Stimulated activated CD8-positive, alpha-beta memory T cell treated with anti-CD3 and anti-CD28 coated beads, Interleukin-15, amount 100 ng/mL, for 24 hours (primary cell): ENCODE measurements around the gene PTPRO.

ENCODE experiments used
- DNase-seq: peaks from one replicate; pipeline ENCODE4 v3.0.0-alpha.2; 2020; ENCODE audit warnings: low read depth

The PTPRO gene

DNA sequence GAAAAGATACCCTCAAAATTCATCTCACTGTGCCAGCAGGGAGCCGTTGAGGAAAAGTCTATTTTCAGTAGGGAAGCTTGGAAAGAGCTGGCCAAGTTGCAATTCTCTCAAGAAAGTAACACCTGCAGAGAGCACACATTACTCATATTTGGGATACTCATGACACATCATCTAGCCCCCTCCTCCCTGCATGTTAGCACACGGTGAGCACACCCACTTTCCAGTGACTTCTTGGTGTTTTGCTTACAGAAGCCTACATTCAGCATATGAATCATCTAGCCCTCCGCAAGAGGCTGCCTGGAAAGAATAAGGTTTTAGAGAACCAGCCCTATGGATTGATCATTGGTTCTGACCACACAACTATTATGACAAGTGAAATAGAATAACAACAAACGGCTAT is 124.5 kb downstream of the PTPRO start:
- DNase-seq: no peak

DNA sequence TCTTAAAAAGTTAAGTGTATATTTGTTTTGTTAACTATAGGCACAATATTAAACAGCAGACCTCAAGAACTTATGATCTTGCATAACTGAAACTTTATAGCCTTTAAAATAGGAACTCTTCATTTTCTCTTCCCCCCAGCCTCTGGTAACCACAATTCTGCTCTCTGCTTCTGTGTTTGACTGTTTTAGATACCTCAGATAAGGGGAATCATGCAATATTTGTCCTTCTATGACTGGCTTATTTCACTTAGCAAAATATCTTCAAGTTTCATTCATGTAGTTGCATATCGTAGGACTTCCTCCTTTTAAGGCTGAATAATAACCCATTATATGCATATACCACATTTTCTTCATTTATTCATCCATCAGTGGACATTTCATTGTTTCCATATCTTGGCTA is 131.3 kb downstream of the PTPRO start:
- DNase-seq: no peak

DNA sequence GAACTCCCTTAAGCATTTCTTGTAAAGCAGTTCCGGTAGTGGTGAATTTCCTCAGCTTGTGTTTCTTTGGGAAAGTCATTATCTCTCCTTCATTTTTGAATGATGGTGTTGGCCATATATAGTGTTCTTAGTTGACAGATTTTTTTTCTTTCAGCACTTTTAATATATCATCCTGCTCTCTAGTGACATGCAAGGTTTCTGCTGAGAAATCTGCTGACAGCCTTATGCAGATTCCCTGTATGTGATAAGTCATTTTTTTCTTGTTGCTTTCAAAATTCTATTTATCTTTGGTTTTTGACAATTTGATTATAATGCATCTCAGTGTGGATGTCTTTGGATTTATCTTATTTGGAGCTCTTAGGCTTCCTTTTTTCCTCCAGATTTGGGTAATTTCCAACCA is 135.7 kb downstream of the PTPRO start:
- DNase-seq: no peak

DNA sequence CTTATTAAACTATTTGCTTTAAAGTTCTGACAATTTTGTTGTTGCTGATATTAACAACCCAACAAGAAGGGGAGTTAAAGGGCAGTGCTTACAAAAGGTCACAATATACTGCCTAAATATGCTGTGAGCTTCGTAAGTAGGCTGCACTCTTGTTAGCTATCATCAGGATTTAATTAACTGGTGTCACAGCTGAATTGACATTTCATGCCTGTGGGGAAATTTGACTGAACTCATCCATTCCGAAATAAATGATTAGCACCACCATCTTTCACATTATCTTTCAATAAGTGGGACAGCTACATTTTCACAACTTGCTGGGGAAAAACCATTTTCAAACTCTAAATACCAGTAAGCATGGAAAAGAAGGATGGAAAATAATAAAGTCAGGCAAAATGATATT is 146.6 kb downstream of the PTPRO start:
- no peak for DNase-seq

DNA sequence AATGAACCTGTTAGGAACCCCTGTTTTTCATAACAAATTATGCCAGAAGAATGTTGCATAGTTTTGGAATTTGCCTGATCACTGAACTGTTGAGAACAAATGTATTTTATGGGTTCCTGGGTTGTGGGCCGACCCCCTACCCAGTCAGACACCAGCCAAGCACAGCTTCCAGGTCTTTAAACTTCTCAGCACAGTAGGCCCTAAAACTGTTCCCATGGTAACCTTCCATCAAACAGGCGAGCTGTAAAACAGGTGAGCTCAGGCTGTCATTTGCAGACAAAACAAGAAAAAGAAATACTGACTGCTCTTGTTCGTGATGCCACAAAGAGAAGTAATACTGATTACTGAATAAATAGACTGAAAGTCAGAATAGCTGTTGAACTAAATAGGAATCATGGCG is 147.0 kb downstream of the PTPRO start:
- DNase-seq: no peak

DNA sequence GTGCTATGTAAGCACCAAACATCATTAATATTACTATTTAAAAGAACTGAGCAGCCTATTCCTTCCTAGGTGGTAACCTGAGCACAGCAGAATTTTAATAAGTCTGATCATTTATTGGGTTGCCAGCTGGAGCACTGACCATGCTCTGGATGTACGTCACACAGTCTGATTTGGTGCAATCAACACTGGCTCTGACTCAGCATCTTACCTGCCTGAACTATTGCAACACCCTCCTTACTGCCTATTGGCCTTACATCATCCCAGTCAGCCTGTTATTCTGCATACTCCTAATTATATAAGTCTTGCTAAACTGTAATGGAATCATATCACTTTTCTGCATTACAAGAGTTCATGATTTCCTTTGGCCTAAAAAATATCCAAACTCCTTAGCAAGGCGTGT is 149.7 kb downstream of the PTPRO start:
- no peak for DNase-seq

DNA sequence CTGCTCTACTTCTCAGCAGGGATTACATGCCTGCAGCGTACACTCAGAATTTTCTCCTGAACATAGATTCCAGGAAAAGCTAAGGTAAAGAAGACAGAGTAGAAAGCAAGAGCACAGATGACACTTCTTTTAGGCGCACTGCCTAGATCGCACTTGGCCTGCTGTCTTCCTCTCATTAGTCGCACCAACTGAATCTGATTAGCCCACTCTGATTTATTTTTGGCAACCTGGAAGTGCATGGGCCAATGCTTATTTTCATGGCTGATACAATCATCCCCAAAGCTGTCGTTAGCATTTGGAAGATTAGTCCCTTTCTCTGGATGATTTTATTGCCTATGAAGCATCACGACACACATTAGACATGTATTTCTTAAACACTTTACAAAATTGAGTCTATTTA is 152.5 kb downstream of the PTPRO start:
- no peak for DNase-seq

DNA sequence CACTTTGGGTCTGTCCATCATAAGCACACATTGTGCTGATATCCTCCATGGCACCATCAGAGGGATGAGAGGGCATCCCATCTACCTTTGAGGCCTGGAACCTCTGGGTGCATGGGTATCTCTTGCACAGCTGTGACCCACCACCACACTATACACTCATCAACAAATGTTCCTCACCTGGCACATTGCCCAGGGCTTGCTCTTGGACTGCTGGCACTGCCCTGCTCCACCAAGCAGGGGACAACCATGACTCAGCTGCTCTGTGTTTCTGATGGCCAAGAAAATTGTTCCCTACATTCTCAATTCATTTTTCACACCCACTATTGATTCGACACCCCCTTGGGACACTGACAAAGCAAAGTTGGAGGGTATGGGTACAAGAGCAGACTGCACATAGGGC is 155.5 kb downstream of the PTPRO start:
- no peak for DNase-seq

DNA sequence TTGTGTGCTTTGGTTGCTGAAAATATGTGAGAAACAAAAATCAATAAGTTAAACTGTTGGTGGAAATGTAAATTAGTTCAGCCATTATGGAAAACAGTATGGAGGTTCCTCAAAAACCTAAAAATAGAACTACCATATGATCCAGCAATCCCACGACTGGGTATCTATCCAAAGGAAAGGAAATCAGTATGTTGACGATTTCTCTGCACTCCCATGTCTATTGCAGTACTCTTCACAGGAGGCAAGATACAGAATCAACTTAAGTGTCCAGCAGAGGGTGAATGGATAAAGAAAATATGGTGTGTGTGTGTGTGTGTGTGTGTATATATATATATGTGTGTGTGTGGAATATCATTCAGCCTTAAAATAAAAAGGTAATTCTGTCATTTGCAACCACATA is 159.5 kb downstream of the PTPRO start:
- no peak for DNase-seq

DNA sequence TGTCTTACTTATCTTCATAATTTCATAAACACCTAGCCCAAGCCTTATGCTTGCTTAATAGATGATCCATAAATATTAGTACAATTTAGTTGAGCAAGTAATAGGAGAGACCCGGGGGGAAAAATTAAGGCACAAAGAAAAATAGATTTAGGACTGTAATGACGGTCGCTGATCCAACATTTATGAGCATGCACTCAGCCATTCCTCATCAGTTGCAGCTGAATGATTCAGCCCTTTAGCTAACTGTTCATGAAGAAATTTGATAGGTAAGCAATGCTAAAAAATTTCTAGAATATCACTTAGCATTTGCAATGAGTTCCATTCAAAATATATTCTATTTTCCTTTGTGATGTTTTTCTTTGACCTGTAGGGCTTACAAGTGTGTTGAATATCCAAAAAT is 163.2 kb downstream of the PTPRO start:
- DNase-seq: no peak

DNA sequence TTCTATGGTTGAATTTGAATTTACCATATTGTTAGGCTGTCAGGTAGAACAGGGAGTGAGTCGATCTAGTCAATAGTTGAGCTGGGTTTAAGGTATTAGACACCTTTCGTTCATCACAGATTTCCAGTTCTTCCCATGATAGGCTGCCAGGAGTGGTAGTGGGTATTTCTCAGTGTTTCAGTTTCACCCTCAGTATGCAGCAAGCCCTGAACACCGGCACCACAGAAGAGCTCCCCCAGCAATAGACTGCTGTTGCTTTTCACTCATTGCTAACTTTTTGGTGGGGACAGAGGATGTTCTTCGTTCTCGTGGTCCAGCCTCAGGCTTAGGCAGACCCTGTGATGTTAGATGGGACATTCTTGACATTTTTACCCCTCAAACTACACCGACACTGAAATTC is 164.6 kb downstream of the PTPRO start:
- no peak for DNase-seq

DNA sequence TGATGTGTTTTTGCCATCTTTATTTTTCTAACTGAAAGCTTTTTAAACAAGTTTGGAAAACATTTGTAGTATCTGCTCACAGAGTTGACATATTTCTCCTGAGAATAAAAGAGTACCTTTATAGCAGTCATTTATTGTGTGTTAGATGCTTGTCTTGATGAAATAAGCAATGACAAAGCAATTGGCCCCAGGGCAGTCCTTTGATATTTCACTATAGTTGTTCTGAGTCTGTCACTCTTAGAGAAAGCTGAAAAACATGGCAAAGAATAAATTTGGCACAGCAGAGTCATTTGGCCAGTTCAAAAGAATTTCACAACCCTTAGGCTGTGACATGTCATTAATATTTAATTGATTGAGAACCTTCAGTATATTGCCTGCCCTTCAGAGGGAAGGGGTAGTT is 166.2 kb downstream of the PTPRO start:
- DNase-seq: no peak

DNA sequence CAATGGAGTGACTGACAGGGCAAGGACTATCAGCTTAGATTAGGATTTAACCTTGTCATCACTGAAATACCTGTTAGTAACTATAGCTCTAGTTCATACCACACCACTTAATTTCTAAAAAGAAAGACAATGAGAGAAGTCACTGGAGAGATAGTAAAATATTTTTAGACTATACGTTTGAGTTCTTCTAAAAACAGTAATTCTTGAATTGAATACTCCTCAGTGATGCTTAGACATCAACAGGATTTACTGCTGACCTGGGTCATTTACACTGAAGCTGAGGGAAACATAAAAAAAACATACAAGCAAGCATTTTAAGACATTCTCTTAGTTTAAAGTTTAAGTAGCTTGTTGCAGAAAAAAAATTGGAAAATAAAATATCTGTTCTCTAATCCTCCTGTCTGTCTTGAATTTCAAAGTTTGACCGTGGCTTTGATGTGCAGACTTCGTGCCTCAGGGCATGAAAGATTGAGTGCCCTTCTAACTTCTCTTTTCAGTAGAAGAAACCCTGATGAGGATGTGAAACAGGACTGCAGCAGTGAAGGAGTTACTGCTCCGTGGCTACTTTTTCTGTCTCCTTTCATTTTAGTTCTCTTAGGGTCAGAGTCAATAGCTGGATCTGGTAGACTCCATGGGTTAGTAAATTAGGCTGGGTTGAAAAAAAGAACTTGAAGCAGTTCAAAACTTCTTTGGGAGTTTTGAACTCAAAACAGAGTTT is 172.2 kb downstream of the PTPRO start:
- no peak for DNase-seq

DNA sequence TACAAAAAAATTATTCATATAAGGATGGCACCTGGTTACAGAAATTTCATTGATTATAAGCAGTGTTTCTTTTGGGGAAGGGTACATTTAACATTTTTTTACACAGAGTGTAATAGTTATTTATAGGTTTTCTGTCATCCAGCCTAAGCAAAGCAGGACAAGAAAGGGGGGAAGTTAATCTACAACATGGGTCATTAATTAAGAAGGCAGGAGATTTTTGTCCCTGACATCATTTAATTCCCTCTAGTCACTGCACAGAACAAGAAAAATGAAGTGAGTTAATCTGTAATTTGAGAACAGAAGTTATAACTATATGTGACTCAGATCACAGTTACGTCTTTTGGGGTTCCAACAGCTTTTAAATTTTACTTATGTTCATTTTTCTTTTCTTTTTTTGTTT is 173.4 kb downstream of the PTPRO start:
- no peak for DNase-seq

DNA sequence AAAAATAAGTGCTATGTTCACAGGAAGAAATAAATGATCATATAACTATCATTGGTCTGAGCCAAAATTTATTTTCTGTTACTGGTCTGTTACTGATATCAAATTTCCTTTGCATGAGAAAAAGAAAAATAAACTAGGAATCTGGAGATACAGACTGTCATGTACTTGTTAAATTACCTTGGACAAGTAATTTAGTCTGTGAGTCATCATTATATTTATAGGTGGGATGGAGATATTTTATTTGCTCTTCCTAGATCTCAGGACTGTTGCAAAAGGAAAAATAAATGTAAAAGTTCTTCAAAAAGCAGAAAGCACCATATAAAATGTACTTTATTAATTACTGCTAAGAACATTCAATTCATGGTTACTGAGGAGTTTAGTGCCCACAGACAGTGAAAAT is 174.4 kb downstream of the PTPRO start:
- DNase-seq: no peak

DNA sequence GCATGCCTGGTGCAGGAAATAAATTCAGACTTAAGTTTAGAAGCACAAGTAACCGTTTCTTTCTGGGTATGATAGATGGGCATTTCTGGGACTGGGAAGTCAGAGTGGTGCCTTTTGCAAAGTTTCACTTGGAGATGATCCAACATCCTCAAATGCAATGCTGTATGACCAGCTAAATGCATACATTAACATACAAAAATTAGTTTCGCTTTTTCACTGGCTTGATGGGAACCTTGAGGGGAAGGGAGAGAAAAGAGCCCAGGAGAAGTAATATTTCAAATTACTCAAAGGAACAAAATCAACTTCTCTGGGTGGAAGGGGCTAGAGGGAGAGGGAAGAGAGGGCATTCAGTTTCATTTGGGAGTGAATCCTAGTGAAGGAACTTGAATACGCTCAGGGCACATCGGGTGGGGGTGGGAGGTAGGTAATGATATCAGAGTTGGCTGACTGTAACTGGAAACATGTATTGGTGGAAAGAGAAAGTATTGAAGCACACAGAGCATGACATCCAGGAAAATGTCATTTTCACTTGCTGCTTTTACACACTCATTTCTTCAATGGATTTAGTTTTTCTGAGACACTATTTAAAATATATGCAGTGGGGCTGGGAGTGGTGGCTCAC is 175.5 kb downstream of the PTPRO start:
- DNase-seq: no peak

DNA sequence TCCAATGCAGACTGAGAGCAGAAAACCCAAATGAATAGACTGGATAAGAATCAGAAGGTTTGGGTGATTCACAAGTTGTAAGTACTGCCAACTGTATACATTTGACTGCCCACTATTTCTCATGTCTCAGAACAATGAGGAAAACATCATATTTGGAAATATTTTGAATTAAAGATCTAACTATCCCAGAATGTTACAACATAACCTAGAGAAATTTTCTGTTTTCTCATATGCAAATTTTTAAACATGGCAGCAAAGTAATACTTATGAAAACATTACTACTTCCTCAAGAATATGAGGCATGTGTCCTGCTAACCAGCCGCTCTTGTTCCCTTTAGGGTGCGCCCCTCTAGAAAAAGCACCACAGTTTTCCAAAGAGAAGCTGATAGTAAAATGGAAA is 179.9 kb downstream of the PTPRO start:
- no peak for DNase-seq

DNA sequence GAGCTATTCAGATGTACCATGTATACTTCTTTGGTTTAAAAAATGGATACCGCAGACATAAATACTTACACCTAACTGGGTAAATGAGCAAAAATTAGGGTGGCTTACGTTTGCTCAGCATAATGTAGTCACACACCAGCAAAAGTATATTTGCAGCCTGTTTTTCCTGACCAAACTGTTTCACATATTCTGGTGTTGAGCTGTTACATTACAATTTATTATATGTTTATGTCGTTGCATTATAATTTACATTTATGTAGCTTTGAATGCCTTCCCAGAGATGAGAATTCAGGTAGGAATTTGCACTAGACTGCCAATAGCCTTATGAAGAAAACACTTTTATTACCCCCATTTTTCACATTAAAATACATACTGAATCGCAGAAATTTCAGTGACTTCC is 183.3 kb downstream of the PTPRO start:
- DNase-seq: no peak

DNA sequence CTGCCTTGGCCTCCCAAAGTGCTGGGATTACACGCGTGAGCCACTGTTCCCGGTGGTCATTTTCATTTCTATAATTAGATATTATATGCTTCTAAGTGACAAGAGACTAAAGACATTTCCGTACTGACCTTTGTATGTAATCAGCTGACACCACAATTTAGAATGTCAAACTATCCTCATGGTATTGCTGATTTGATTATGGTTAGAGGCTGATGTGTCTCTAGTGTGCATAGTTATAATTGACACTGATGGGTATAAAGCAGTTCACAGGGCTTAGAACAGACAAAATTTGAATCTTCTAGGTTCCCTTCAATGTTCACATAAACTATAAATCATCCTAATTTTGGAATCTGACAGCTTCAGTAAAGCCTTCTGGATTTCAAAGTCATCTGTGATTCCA is 192.7 kb downstream of the PTPRO start:
- DNase-seq: no peak

DNA sequence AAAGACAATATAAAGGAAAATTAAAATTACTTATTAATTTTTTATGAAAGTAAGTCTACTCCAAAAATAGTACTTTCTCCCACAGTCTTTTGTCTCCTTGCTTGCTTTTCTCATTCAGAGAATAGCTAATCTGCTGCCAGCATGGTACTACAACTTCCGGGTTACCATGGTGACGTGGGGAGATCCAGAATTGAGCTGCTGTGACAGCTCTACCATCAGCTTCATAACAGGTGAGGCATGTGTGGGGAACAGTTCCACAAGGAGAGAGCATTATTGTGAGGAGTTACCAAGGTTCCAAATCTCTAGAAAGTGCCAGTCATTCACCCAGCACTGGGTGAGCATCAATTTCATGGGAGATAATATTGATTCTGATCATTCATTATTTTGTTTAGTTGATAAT is 197.8 kb downstream of the PTPRO start:
- no peak for DNase-seq

DNA sequence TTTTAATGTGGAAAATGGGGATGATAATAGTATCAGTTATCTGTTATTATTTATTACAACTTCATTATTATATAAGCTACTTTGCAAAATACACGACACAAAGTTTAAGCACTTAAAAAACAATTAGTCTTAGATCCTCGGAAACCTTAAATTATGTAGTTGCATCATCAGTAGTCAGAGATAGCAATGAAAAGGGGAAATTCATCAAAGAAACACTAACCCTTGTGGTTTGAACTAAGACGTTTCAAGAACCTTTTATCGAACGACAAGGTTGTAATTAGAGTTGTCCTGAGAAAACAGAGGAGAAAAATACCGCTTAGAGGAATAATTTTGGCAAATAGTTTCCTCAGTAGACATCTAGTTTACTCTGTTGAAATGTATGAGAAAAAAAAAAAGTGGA is 198.5 kb downstream of the PTPRO start:
- no peak for DNase-seq

DNA sequence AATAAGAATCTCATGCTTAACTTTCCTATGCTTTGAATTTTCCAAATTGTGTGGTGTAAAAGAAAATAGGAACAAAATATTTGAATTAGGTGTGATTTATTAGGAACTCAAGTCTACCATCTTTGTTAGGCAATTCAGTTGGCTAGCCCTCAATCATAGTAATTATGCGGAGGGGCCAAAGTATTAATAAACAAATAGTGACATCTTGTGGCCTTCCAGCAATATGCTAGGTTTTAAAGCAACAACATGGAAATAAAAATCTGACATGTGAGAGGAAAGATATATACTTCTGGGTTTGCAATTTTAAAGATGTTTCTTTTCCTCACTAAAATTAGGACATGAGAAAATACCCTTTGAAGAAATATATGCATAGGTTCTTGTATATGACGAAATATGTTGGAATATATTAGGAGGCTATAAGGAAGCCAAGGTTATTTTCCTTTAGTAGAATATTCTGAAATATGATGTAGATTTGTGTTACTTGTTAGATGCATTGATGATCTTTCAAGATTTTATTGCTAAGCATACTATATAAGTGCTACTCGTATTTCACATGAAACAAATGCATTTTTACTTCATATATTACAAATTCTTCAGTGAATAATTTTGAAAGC is 200.4 kb downstream of the PTPRO start:
- DNase-seq: no peak

DNA sequence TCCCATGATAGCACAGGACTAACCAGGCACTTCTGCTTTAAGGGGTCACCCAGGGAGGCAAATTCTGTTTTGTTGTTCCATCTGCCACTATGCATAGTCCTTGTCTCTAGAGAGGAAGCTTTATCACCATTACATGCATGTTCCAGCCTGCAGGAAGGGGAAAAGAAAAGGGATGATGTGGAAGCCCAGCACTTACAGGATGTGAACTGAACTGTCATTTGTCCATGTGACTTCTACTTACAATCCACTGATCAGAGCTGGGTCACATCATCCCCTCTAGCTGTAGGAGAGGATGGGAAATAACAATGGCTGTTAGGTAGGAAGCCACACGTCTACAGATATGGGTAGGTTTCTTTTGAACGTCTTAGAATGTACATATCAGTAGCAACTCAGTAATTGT is 203.1 kb downstream of the PTPRO start:
- no peak for DNase-seq

DNA sequence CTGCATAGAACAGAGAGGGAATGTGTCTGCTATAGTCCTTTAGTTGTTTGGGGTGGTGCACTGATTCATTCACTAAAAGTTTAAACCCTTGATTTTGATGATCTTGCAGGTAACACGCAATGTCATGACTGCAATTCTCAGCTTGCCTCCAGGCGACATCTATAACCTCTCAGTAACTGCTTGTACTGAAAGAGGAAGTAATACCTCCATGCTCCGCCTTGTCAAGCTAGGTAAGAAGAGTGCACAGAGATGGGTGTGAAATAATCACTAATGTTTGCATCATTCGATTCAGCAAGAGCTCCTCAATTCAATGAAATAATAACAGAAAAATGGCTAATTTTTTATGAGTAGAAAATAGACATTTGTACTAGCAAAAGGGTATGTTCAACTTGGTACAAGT is 203.7 kb downstream of the PTPRO start:
- DNase-seq: no peak
